G401.6 (cell line): ENCODE results near the gene SLC1A3.
"Not testable (repeated sequence)": the region's sequence is repeated elsewhere in the genome, so short reads cannot be mapped to it uniquely, and the experiment has no call there.

Source experiments
- FAIRE-seq: peaks from 2 replicates; lab custom pipeline; 2012; peaks lifted over from hg19 to GRCh38; lab: Jason Lieb, UNC

Gene SLC1A3

DNA sequence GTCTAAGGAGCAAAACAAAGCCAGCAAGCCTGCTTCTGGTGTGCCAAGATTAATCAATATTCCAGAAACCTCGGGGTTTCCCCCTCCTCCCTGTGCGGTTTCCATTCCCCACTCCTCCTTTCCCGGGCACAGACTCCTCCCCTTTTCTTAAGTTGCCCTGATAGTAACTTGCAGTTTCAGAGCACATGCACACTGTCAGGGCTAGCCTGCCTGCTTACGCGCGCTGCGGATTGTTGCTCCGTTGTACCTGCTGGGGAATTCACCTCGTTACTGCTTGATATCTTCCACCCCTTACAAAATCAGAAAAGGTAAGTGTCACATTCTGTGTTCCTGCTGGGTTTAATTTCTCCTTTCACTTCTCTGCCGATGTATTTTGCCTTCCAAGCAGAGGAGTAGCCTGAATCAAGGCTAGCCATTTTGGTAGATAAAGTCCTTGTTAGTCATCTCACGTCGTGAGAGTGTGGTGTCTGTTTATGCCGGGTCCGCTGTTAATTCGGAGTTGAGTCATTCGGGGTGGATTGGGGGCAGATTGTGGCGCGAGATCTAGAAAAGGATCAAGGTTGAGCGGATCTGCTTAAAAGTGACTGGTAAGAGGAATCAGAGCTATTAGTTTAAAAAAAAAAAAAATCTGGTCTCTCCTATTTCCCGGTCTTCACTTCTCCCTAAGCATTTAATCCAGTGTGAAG is at the start of gene SLC1A3:
TSS of gene SLC1A3 (plus strand) at position 179 of the 686 bp plus-strand sequence. CDS start 1,818 bp downstream, outside the sequence.
- no peak for FAIRE-seq

GRCh38 chr5:36558641-36559040 is 47.8 kb upstream of the SLC1A3 start:
- no peak for FAIRE-seq

GRCh38 chr5:36561601-36562000 is 44.8 kb upstream of the SLC1A3 start:
- FAIRE-seq: no peak

DNA sequence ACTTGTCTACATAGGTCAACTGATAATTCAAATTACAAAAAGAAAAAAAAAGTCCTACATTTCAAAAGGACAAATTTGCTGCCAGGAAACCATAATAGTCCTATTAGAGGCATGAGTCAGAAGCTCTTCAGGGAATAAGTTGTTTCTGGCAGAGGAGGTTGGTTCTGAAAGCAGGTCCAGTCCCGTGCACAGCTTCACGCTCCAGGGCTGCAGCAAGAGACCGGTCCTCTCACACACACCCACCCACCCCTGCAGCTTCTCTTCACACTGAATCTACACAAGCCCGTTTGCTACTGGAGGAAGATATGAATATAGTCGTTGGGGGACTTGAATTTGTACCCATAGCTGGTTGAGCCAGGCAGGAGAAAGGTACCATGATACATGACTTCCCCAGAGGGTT is 36.9 kb upstream of the SLC1A3 start:
- no peak for FAIRE-seq

DNA sequence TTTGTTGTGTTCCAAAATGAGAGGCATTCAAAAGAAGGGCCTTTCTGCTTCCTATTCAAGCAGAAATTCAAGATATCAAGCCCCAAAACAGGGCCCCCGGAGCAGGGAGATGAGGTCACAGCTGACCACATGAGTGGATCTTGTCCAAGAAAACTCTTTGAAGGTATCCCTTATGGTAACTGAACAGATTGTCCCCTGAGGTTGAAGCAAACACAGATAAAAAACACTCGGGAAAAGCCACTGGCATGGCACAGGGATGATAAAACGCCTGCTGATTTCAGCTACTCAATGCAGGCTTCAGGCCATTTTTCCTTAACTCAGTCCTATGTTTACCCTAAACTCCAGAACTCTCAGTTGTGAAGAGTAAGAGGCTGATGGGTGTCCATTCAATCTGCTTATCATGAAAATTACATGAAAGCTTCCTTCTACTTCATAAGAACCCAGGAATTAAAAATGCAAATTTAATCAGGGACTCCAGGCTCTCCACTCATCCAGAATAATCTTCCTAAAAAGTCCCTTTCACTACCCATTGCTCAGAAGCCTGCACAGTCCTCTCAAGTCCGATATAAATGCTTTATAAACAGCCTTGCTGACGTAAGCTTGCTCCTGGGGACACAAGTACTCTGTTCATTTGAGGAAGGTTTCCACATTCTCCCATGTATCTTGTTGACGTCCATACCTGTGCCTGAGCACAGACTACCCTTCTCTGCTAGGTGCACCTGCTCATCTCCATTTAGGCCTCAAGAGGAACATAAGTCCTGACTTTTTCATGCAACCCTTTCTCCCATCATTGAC is 35.9 kb upstream of the SLC1A3 start:
- FAIRE-seq: no peak

DNA sequence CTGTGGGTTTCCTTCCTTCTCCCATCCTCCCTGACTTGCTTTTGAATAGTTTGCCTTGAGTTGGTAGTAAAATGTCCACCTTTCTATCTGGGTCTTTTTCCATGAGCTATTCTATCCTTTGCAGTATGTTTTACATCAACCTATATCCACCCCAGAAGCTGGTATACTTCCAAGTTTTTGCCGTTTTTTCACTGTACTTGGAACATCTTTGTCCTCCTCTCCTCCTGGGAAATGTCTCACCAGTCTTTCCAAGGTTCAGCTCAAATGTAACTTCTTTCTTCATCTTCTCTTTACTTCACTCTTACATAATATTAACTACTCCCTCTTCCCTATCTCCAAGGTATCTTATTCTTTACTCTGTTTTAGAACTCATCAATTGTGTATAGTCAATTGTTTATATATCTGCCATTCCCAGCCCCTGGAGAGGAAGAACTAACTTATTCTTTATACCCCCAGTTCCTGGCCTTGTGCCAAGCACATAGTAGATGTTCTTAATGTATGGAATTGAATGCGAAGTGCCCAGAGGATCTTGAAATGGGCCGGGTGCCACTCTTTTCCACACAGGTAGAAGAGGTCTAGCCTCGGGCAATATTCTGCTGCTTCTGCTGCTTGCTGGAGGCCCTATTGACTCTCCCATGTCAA is 34.9 kb upstream of the SLC1A3 start:
- FAIRE-seq: no peak

- no peak for FAIRE-seq
These were observed 33.0 kb upstream of the SLC1A3 start for GRCh38 chr5:36573438-36573837.

- no peak for FAIRE-seq
These were observed 31.0 kb upstream of the SLC1A3 start for GRCh38 chr5:36575361-36575781.

DNA sequence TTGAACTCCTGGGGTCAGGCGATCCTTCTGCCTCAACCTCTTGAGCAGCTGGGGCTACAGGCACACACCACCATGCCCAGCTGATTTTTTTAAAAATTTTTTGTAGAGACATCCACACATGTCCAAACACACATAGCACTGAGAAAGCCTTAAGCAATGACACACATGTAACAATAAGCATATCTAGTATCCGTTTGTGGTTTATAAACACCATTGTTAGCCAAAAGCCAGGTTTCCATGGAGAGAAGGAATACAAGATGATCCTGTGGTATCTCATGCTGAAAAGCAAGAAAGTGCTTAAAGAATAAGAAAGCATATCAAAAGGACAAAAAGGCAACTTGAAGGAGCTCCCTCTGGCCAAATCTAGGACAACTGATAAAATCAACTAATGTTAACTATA is 29.7 kb upstream of the SLC1A3 start:
- no peak for FAIRE-seq

- FAIRE-seq: not testable (repeated sequence)
These were observed 26.5 kb upstream of the SLC1A3 start for GRCh38 chr5:36579858-36580257.

GRCh38 chr5:36581070-36581469 is 25.3 kb upstream of the SLC1A3 start:
- FAIRE-seq: no peak

GRCh38 chr5:36584009-36584875 is 22.2 kb upstream of the SLC1A3 start:
- FAIRE-seq: no peak

- no peak for FAIRE-seq
These were observed 20.7 kb upstream of the SLC1A3 start for GRCh38 chr5:36585701-36586100.

- no peak for FAIRE-seq
These were observed 19.1 kb upstream of the SLC1A3 start for GRCh38 chr5:36587354-36587753.

DNA sequence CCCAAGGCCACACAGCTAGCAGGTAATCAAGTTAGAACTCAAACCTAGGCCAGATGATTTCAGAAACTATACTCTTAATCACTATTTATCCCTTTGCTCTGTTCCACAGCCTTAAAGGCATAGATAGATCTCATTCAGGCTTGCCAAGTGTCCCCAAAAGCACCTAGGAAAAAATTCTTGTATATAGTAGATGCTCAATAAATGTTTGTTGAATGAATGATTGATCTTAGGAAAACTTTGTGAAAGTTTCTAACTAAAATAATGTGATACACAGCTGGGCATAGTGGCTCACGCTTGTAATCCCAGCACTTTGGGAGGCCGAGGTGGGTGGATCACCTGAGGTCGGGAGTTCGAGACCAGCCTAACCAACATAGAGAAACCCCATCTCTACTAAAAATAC is 16.7 kb upstream of the SLC1A3 start:
- FAIRE-seq: not testable (repeated sequence)

DNA sequence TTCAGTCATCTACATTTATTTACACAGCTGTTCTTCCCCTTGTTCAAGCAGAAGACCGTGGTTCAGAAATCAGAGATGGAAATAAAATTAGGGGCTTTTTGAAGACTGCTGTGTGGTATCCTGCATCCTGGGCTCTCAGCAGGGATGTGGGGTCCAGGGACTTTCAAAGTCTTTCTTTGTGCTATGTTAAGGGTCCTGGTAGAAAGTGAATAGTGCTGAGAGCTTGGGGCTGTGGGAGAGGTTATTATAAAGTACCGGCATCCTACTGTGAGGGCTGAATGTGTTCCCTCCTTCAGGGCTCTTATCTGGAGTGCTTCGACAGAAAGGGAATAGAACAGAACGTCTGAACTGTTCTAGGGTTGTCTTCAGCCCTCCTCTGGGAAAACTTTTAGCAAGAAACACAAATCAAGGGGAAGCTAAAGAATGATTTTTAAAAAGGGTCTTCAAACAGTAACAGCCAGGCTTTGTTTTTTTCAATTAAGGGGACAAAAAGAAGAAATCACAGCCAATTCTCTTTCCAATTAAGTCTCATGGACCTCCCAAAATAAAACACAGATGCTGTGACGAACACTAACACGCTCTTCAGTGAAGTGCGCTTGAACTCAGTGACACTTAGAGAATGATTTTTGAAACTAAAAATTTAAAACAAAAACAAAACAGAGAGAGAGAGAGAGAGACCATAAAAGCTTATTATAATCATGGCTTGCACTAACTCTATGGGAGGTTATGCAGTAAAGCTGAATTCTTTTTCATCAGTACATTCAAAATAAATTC is 15.7 kb upstream of the SLC1A3 start:
- no peak for FAIRE-seq

GRCh38 chr5:36593867-36594266 is 12.5 kb upstream of the SLC1A3 start:
- no peak for FAIRE-seq

- FAIRE-seq: no peak
These were observed 10.2 kb upstream of the SLC1A3 start for GRCh38 chr5:36596247-36596646.

GRCh38 chr5:36596756-36597155 is 9.7 kb upstream of the SLC1A3 start:
- no peak for FAIRE-seq

- FAIRE-seq: no peak
These were observed 8.4 kb upstream of the SLC1A3 start for GRCh38 chr5:36598045-36598444.

DNA sequence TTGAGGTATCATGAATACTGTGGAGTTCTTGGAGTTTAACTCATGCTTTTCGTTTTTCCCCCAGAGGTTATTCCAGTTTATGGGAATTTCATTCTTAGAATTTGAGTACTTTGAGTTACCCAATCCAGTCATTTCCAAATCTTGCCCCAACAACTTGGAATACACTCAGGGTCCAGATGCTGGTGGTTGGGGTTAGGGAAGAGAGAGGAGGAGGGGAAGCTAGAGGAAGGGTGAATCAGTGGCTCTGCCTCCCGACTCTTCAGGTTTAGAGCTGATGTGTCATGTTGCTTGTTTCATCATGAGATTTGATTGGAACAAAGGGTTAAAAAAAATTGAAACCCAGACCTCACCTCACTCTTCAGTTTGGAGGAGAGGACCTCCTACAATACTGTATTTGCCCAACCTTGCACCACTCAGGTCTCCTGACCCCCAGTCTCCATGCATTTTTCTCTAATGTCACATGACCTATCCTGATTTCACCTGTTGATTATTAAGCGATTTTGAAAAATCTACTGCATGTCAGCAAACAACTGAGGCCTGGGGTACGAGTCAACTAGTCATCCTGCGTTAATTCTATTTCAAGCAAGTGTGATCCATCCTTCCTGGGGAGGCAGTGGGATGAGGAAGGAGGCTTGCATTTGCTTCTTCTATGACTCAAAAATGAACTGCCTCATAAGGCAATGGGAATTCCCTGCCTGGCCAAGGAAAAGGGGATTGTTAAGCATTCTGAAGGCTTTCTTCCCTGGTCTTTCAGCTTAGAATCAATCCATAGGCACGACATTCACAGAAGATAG is 6.2 kb upstream of the SLC1A3 start:
- FAIRE-seq: no peak
